Kidney (tissue), 14 donors: ENCODE results near the gene MPV17. TPM values are rescaled to one million over a fixed set of nuclear protein-coding genes. Genes with fewer than 3 reads are reported as not detected.

Experiments used
- DNase-seq, 5 donors: peaks; one replicate each; pipeline ENCODE4 v3.0.0-alpha.2; 2013 to 2020
- FAIRE-seq: peaks from 2 replicates; lab custom pipeline; 2012; peaks lifted over from hg19 to GRCh38; lab: Jason Lieb, UNC
- H3K27ac ChIP-seq, 2 donors: one replicate each; pipeline ENCODE4 v1.7.0; 2013; ENCODE audit warnings: low read depth in 2 of 2, low read length in 2 of 2, inconsistent platforms in 1 of 2
- H3K27me3 ChIP-seq: one replicate; pipeline ENCODE4 v1.7.1; 2013; ENCODE audit warnings: low read length, inconsistent platforms; ENCODE audit not compliant: control insufficient read depth, insufficient read depth
- H3K36me3 ChIP-seq, 3 donors: one replicate each; pipeline versions ENCODE4 v1.7.0 to v1.7.1; 2013; ENCODE audit warnings: low read length in 3 of 3, control low read depth in 1 of 3, inconsistent platforms in 1 of 3; ENCODE audit not compliant: insufficient read depth in 3 of 3, control insufficient read depth in 2 of 3
- H3K4me1 ChIP-seq, 3 donors: one replicate each; pipeline versions ENCODE4 v1.7.0 to v1.7.1; 2013; ENCODE audit warnings: low read length in 3 of 3, inconsistent platforms in 1 of 3, low read depth in 1 of 3; ENCODE audit not compliant: control insufficient read depth in 2 of 3, insufficient read depth in 2 of 3
- H3K4me3 ChIP-seq, 3 donors: one replicate each; pipeline versions ENCODE4 v1.7.0 to v1.8.1; 2013; ENCODE audit warnings: low read length in 3 of 3, control low read depth in 1 of 3, inconsistent platforms in 1 of 3
- H3K9ac ChIP-seq, 3 donors: one replicate each; pipeline versions ENCODE4 v1.7.0 to v1.7.1; 2013; ENCODE audit warnings: low read length in 3 of 3, control low read depth in 1 of 3, inconsistent platforms in 1 of 3
- H3K9me3 ChIP-seq, 3 donors: one replicate each; pipeline versions ENCODE4 v1.7.0 to v1.7.1; 2013; ENCODE audit warnings: low read length in 3 of 3, control low read depth in 1 of 3, inconsistent platforms in 1 of 3; ENCODE audit not compliant: control insufficient read depth in 2 of 3, insufficient read depth in 1 of 3
- intact Hi-C: fragments of 100-400 bp; cut with DNase I; formaldehyde crosslinking; loops from one replicate; pipeline ENCODE4 v1.11.1; 2022
- polyA plus RNA-seq: library from polyadenylated mRNA; stranded (reverse); fragments of 350-450 nt; fragmentation: Illumina TruSeq; extraction: RNeasy Lipid Tissue Mini Kit (QIAGEN cat#74804); gene quantifications from one replicate; pipeline ENCODE4 v1.2.3, GENCODE V29; 2014; ENCODE audit warnings: low read depth, low replicate concordance; ENCODE audit not compliant: insufficient read depth
- total RNA-seq: library from RNA; stranded (reverse); fragmentation: NEBNext Ultra II Directional; extraction: Animal tissue kit (Norgen Biotek cat#: 25700); gene quantifications from one replicate; pipeline ENCODE4 v1.2.1, GENCODE V29; 2021
- TF ChIP-seq, protein P1 (sequence below): IDR thresholded peaks from 3 replicates; pipeline ENCODE4 v1.5.1; 2012; ENCODE audit warnings: mild to moderate bottlenecking, moderate library complexity, borderline replicate concordance; ENCODE audit not compliant: insufficient read depth; ENCODE audit errors: extremely low read depth
- donor health status: control.
- donor health status: control.
- donor health status: control.
- donor health status: control.
- donor health status: control.
- donor health status: DM: yes; HTN: yes; CAD: no.
- donor health status: Normal renal cell carcinoma (clear cell type).

MPV17 gene
- total and polyA plus RNA-seq, 2 donors from 2014 or later = 66.2 to 120 TPM

DNA sequence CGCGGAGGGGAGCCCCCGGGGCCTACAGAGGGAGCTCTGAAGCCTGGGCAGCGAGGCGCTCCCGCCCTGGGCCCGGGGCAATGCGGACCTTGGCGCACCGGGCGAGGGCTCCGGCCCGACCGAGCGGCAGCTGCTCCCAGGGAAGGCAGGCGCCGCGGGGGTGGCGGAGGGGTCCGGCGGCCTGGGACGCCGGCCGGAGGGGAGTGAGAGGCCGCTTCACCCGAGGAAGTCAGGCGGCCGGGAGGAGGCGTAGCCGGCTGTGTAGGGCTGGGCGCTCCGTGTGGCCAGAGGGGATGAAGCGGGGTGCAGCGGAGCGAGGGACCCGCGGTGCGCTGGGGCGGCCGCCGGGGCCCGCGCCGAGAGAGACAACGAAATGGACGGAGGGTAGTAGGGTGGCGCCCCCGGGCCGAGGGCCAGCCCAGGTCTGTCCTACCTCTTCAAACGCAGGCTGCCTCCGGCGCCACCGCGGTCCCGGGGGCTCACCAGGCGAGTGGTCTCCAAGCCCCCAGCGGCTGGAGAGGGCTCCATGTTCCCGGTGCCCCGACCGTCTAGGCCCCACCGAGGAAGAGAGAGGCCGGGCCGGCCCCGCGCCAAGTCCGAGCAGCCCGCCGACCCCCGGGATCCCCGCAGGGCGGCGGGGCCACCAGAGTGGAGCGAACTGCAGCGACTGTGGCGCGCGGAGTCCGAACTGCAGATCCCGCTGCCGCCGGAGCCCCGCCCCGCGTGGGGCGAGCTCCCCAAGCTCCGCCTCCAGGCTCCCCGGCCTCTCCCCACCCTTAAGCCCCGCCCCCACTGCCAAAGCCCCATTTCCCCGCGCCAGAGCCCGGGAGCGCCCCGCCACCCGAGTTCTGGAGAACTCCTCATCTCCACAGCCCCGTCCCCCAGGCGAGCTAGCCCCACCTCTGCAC, 60.3 kb downstream of the MPV17 start, which contains the start of gene SLC30A3:
TSS of gene SLC30A3 (minus strand) at position 669 of the 908 bp plus-strand sequence. CDS start at position 528, 141 bp downstream.
- no peaks in the 10 kb centered on the region for H3K9me3 ChIP-seq
- intact Hi-C loops = no loop called here
- no peak for FAIRE-seq
- peak; percentile 60 to 87 (median 81) for DNase-seq
- H3K27me3 ChIP-seq = peaks cover 26% of the 10 kb centered on the region
- H3K9ac ChIP-seq = no peak within 1 kb of the TSS
- H3K4me3 ChIP-seq = peak within 1 kb of the TSS in 1 of 3 donors; percentile 48
- TF ChIP-seq, protein P1, sequence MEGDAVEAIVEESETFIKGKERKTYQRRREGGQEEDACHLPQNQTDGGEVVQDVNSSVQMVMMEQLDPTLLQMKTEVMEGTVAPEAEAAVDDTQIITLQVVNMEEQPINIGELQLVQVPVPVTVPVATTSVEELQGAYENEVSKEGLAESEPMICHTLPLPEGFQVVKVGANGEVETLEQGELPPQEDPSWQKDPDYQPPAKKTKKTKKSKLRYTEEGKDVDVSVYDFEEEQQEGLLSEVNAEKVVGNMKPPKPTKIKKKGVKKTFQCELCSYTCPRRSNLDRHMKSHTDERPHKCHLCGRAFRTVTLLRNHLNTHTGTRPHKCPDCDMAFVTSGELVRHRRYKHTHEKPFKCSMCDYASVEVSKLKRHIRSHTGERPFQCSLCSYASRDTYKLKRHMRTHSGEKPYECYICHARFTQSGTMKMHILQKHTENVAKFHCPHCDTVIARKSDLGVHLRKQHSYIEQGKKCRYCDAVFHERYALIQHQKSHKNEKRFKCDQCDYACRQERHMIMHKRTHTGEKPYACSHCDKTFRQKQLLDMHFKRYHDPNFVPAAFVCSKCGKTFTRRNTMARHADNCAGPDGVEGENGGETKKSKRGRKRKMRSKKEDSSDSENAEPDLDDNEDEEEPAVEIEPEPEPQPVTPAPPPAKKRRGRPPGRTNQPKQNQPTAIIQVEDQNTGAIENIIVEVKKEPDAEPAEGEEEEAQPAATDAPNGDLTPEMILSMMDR = no peak
- no peaks in the 10 kb centered on the region for H3K36me3 ChIP-seq
- H3K27ac ChIP-seq = no peak within 1 kb of the TSS
- peaks cover 0 to 9% (median 8%) of the 10 kb centered on the region in 3 donors for H3K4me1 ChIP-seq

DNA sequence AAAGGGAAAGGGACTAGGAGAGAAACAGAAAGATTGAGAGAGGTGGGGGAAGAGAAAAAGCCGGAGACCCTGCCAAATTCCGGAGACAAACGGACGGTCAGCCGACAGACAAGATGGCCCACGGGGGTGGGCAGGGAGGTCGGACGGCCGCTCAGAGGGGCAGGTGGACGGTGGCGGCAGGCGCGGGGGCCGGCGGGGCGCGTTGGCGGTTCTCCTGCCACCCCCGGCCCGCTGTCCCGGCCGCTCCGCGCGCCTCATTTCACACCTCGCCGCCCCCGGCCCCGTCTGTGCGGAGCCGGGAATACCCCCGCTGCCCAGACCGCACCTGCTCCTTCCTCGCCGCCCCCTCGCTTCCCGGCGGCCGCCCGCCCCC, 61.0 kb downstream of the MPV17 start:
- Histone ChIP-seq H3K36me3 (no peaks in the 10 kb centered on the region), H3K9me3 (no peaks in the 10 kb centered on the region), H3K4me1 (peaks cover 0 to 9% (median 8%) of the 10 kb centered on the region in 3 donors), H3K27ac (no peak overlapping the region), H3K9ac (no peak overlapping the region), H3K27me3 (peaks cover 24% of the 10 kb centered on the region), H3K4me3 (no peak overlapping the region)
- TF ChIP-seq, protein P1 = no peak
- no peak for FAIRE-seq
- DNase-seq = peak in 1 of 5 donors; percentile 22
- intact Hi-C loops = no loop called here

- intact Hi-C loops = no loop called here
- H3K4me1 ChIP-seq = peaks cover 0 to 9% (median 8%) of the 10 kb centered on the region in 3 donors
- H3K9me3 ChIP-seq = no peaks in the 10 kb centered on the region
- FAIRE-seq (no peak), DNase-seq (no peak)
- TF ChIP-seq, protein P1 = no peak
- no peak overlapping the region for H3K4me3 ChIP-seq
- peaks cover 23% of the 10 kb centered on the region for H3K27me3 ChIP-seq
- no peak overlapping the region for H3K27ac ChIP-seq
- no peak overlapping the region for H3K9ac ChIP-seq
- no peaks in the 10 kb centered on the region for H3K36me3 ChIP-seq
These were observed 61.5 kb downstream of the MPV17 start for GRCh38 chr2:27261241-27261925.

Other genes starting within 250 kb of the MPV17 start
- 75.2 TPM for gene EMILIN1, start 244.5 kb downstream of the MPV17 start, total RNA-seq
- 32.1 TPM for gene EMILIN1, start 244.5 kb downstream of the MPV17 start, polyA plus RNA-seq
- gene KHK, start 236.3 kb downstream of the MPV17 start, total RNA-seq = 18.7 TPM
- 538 TPM for gene KHK, start 236.3 kb downstream of the MPV17 start, polyA plus RNA-seq
- 3.7 TPM for gene CGREF1, start 204.0 kb downstream of the MPV17 start, total RNA-seq
- 3.8 TPM for gene CGREF1, start 204.0 kb downstream of the MPV17 start, polyA plus RNA-seq
- gene ABHD1, start 199.3 kb downstream of the MPV17 start, total RNA-seq = 0.69 TPM
- 2.9 TPM for gene ABHD1, start 199.3 kb downstream of the MPV17 start, polyA plus RNA-seq
- gene PREB, start 188.5 kb downstream of the MPV17 start, total RNA-seq = 46.1 TPM
- 66.7 TPM for gene PREB, start 188.5 kb downstream of the MPV17 start, polyA plus RNA-seq
- gene PRR30, start 183.7 kb downstream of the MPV17 start, total RNA-seq = not detected
- gene PRR30, start 183.7 kb downstream of the MPV17 start, polyA plus RNA-seq = not detected
- gene TCF23, start 174.1 kb downstream of the MPV17 start, total RNA-seq = 0.38 TPM
- not detected for gene TCF23, start 174.1 kb downstream of the MPV17 start, polyA plus RNA-seq
- 119 TPM for gene ATRAID, start 111.1 kb downstream of the MPV17 start, total RNA-seq
- 279 TPM for gene ATRAID, start 111.1 kb downstream of the MPV17 start, polyA plus RNA-seq
- gene SLC5A6, start 110.8 kb downstream of the MPV17 start, total RNA-seq = 27.8 TPM
- 10.8 TPM for gene SLC5A6, start 110.8 kb downstream of the MPV17 start, polyA plus RNA-seq
- gene CAD, start 105.7 kb downstream of the MPV17 start, total RNA-seq = 43.4 TPM
- gene CAD, start 105.7 kb downstream of the MPV17 start, polyA plus RNA-seq = 8.8 TPM
- 0.31 TPM for gene SLC30A3, start 60.0 kb downstream of the MPV17 start, total RNA-seq
- not detected for gene SLC30A3, start 60.0 kb downstream of the MPV17 start, polyA plus RNA-seq
- gene DNAJC5G, start 47.7 kb downstream of the MPV17 start, total RNA-seq = not detected
- not detected for gene DNAJC5G, start 47.7 kb downstream of the MPV17 start, polyA plus RNA-seq
- gene TRIM54, start 40.7 kb downstream of the MPV17 start, total RNA-seq = 0.31 TPM
- 2.1 TPM for gene TRIM54, start 40.7 kb downstream of the MPV17 start, polyA plus RNA-seq
- 1.4 TPM for gene UCN, start 14.7 kb downstream of the MPV17 start, total RNA-seq
- gene UCN, start 14.7 kb downstream of the MPV17 start, polyA plus RNA-seq = 1.3 TPM
- gene GTF3C2, start 33.7 kb upstream of the MPV17 start, total RNA-seq = 59.3 TPM
- gene GTF3C2, start 33.7 kb upstream of the MPV17 start, polyA plus RNA-seq = 38.3 TPM
- gene EIF2B4, start 47.2 kb upstream of the MPV17 start, total RNA-seq = 35.8 TPM
- 49.6 TPM for gene EIF2B4, start 47.2 kb upstream of the MPV17 start, polyA plus RNA-seq
- gene SNX17, start 47.5 kb upstream of the MPV17 start, total RNA-seq = 98.7 TPM
- 115 TPM for gene SNX17, start 47.5 kb upstream of the MPV17 start, polyA plus RNA-seq
- 23.6 TPM for gene ZNF513, start 57.6 kb upstream of the MPV17 start, total RNA-seq
- gene ZNF513, start 57.6 kb upstream of the MPV17 start, polyA plus RNA-seq = 18.8 TPM
- gene PPM1G, start 86.5 kb upstream of the MPV17 start, total RNA-seq = 60.7 TPM
- gene PPM1G, start 86.5 kb upstream of the MPV17 start, polyA plus RNA-seq = 50.7 TPM
- gene NRBP1, start 105.5 kb upstream of the MPV17 start, total RNA-seq = 69.5 TPM
- 56.5 TPM for gene NRBP1, start 105.5 kb upstream of the MPV17 start, polyA plus RNA-seq
- gene KRTCAP3, start 119.3 kb upstream of the MPV17 start, total RNA-seq = 32.1 TPM
- gene KRTCAP3, start 119.3 kb upstream of the MPV17 start, polyA plus RNA-seq = 17.2 TPM
- gene IFT172, start 166.6 kb upstream of the MPV17 start, total RNA-seq = 40.3 TPM
- 25.9 TPM for gene IFT172, start 166.6 kb upstream of the MPV17 start, polyA plus RNA-seq
- 18.0 TPM for gene FNDC4, start 172.1 kb upstream of the MPV17 start, total RNA-seq
- gene FNDC4, start 172.1 kb upstream of the MPV17 start, polyA plus RNA-seq = 8.5 TPM
- 2.2 TPM for gene GCKR, start 173.7 kb upstream of the MPV17 start, total RNA-seq
- not detected for gene GCKR, start 173.7 kb upstream of the MPV17 start, polyA plus RNA-seq